Ectodermal cell (in vitro differentiated cells): ENCODE data around the gene ARHGAP4.
A peak's percentile ranks its signal among the peaks of the same experiment; 100 is the strongest.

Experiments
- H3K27ac ChIP-seq: 2 replicates; pipeline ENCODE4 v1.7.0; 2013; ENCODE audit warnings: mild to moderate bottlenecking, low read depth, low read length; ENCODE audit not compliant: insufficient read depth, poor library complexity, severe bottlenecking
- H3K27me3 ChIP-seq: 2 replicates; pipeline ENCODE4 v1.7.0; 2013; ENCODE audit warnings: mild to moderate bottlenecking, low read length; ENCODE audit not compliant: insufficient read depth, control insufficient read depth, poor library complexity, severe bottlenecking
- H3K36me3 ChIP-seq: one replicate; pipeline ENCODE4 v1.7.0; 2013; ENCODE audit warnings: low read length; ENCODE audit not compliant: control insufficient read depth, insufficient read depth
- H3K4me1 ChIP-seq: one replicate; pipeline ENCODE4 v1.7.0; 2013; ENCODE audit warnings: low read length; ENCODE audit not compliant: control insufficient read depth, insufficient read depth
- H3K4me3 ChIP-seq: 2 replicates; pipeline ENCODE4 v1.7.0; 2013; ENCODE audit warnings: low read depth, low read length, control low read depth; ENCODE audit not compliant: insufficient read depth
- H3K9me3 ChIP-seq: 2 replicates; pipeline ENCODE4 v1.7.0; 2013; ENCODE audit warnings: mild to moderate bottlenecking, low read length, moderate library complexity; ENCODE audit not compliant: control insufficient read depth
- WGBS, 2 experiments: methylation state at CpG; one replicate each; pipeline ENCODE4 v1.1.7; 2013; ENCODE audit warnings: missing lambda C conversion rate in 2 of 2; 5-methylcytosine and 5-hydroxymethylcytosine counted together

ARHGAP4 gene

DNA sequence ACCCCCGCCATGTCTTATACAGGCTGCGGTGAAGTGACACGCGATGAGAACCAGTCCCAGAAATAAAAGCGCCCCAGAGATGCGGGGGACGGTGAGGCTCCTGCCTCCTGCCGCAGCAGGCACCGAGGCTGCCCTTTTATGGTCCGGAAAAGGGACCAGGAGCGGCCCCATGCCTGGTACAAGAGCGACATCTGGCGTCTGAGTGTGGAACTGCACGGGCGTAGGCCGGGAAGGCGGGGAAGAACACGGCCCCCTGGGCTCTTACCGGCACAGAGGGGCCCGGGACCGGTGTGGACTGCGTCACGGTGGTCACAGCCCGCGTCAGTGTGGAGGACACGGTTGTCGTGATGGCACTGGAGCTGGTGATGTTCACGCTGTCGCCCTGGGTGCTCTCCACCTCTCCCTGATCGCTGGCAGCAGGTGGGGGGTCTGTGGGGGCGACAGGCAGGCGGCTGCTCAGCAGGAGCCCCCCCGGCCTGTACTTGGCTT, 27.3 kb upstream of the ARHGAP4 start:
- no peak overlapping the region for H3K4me3 ChIP-seq
- H3K27me3 ChIP-seq = no peaks in the 10 kb centered on the region
- H3K27ac ChIP-seq = no peak overlapping the region
- no peaks in the 10 kb centered on the region for H3K4me1 ChIP-seq
- peaks cover 20% of the 10 kb centered on the region for H3K36me3 ChIP-seq
- H3K9me3 ChIP-seq = no peaks in the 10 kb centered on the region
- WGBS, 2 experiments = 34 to 41% methylated on average over 33 of the region's 33 CpGs

DNA sequence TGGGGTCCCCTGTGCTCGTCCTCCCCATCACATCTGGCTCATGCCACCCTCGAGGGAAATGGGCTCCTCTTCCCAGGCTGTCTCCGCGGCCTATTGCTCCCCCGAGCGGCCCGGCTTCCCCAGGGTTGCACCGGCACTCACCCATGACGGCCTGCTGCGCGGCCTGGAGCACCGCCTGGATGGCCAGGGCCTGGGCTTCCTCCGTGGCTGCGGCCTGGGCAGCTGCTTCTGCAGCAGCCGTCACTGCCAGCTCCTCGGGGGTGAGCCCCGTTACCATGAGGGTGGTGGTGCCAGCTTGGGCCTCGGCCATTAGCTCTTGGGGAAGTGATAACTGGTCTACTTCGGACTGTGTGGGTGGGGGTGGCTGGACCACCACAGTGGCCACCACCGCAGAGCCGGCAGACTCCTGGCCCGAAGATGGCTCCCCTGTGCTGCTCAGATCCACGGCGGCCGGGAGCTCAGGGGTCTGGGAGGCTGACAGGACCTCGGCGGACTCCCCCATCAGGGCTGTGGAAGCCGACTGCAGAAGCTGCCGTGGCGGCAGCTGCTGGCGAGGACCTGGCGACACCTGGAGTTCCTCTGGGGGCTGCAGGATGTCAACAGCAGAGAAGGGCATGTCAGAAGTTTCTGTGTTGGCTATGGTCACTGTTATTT, 26.4 kb upstream of the ARHGAP4 start:
- WGBS, 2 experiments = 96% methylated on average over 32 of the region's 32 CpGs
- Histone ChIP-seq H3K27me3 (no peaks in the 10 kb centered on the region), H3K36me3 (peaks cover 20% of the 10 kb centered on the region), H3K4me3 (no peak overlapping the region), H3K27ac (no peak overlapping the region), H3K4me1 (no peaks in the 10 kb centered on the region), H3K9me3 (no peaks in the 10 kb centered on the region)

DNA sequence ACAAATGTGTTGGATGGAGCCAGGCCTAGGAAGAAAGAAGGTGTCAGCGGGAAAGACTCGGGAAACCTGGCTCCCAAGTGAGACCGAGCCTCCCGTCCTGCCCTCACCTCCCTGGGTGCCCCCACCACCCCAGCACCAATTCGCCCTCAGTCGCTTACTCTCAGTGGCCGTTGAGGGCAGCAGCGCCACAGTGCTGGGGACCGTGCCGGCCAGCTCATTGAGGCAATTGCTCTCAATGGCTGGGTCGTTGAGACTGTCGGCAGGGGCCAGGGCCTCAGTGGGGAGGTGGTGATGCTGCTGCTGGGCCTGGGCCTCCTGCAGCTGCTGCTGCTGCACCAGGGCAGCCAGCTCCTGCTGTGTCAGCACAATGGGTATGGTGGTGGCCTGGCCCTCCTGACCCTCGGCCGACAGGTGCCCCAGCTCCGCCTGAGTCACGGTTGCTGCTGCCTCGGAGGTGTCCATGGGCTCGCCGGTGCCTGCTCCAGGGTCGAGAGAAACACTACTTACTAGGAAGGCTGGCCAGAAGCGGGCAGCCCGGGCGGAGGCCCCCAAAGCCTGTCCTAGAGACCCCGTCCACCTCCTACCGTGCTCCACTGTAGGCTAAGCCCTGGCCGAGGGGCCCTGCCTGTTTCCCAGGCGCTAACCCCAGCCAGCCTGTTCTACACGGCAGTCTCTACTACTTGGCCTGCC, 25.8 kb upstream of the ARHGAP4 start:
- H3K9me3 ChIP-seq = no peaks in the 10 kb centered on the region
- H3K4me1 ChIP-seq = no peaks in the 10 kb centered on the region
- H3K27ac ChIP-seq = no peak overlapping the region
- H3K27me3 ChIP-seq = no peaks in the 10 kb centered on the region
- no peak overlapping the region for H3K4me3 ChIP-seq
- peaks cover 19% of the 10 kb centered on the region for H3K36me3 ChIP-seq
- WGBS, 2 experiments = 94 to 95% methylated on average over 28 of the region's 28 CpGs

DNA sequence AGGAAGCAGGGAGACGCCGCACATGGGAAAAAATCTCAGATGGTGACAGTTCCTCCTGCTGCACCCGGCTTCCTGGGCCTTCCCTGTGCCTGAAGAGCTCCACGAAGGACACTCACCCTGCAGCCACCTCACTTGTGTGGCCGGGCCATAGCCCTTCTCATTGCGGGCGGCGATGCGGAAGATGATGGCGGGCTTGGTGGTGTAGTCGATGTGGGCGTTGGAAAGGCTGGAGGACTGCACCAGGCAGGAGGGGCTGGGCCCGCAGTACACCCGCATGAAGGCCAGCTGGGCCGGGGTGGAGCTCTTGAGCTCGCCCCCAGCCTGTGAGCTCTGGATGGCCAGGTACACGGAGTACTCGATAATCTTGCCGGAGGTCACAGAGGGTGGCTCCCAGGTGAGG, 24.1 kb upstream of the ARHGAP4 start:
- WGBS, 2 experiments = 89 to 90% methylated on average over 19 of the region's 19 CpGs
- Histone ChIP-seq H3K4me1 (no peaks in the 10 kb centered on the region), H3K27ac (no peak overlapping the region), H3K36me3 (peaks cover 14% of the 10 kb centered on the region), H3K27me3 (no peaks in the 10 kb centered on the region), H3K9me3 (no peaks in the 10 kb centered on the region), H3K4me3 (no peak overlapping the region)

DNA sequence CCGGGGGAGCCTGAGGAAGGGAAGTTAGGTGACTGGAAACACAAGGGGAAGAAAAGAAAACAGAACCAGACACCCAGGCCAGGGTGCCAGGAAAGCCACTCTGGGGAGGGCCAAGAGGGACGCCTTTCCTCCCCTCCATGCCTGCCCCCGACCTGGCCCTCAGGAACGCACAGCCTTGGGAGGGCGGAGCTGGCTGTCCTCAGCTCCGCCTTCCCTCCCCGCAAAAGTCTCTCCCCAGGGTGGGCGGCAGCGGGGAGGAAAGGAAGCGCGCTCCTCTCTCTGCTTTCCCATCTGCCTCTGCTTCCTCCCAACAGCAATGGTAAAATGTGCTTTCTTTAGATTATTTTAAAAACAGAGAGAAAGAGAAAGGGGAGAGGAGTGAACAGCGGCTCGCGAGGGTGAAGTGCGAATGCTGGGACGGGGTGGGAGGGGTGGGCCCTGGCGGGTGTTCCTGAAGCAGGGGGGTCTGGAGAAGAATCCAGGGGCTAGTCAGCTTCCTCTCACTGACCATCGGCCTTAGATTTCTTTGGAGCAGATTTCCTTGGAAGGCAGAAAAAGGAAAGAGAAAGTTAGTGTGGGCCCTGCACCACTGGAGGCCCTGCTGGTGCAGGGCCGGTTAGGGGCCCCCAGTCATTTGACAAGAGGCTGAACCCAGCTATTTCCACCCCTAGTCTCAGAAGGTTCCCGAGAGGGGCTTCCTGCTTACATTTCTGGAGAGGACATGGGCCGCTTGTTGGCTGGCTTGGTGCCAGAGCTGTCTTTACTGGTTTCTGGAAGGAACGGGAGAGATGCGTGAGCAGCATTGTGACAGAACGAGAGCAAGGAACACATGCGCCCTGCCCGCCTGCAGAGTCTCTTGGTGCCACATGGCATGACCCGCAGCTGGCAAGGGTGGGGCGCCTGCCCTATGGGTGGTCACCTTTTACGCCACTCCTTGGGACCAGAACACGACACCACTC, 23.1 kb upstream of the ARHGAP4 start:
- Histone ChIP-seq H3K27me3 (no peaks in the 10 kb centered on the region), H3K4me3 (no peak overlapping the region), H3K9me3 (no peaks in the 10 kb centered on the region), H3K27ac (peak overlapping the region; percentile 66), H3K4me1 (no peaks in the 10 kb centered on the region), H3K36me3 (peaks cover 14% of the 10 kb centered on the region)
- 71 to 74% methylated on average over 26 to 28 of the region's 30 CpGs for WGBS, 2 experiments

DNA sequence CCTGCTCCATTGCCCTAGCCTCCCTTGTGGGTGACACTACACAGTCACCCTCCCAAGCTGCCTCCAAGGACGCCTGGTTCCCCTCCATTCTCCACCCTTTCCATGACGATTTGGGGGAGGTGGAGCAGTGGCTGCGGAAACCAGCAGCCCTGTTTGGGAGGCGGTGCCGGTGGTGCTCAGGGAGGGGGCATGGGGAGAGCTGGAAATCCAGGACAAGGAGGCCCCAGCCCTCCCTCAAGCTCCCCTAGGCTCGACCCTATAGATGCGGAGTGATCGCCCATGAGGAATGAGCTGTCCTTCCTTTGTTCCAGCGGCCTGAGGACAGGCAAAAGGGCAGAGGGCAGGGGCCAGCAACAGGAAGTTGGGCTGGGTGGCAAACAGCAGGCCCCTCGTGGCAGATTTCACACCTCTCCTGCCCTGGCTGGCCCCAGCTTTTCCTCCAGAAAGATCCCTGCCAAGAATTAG, 22.0 kb upstream of the ARHGAP4 start:
- no peaks in the 10 kb centered on the region for H3K27me3 ChIP-seq
- H3K9me3 ChIP-seq = no peaks in the 10 kb centered on the region
- 27 to 35% methylated on average over 8 to 10 of the region's 10 CpGs for WGBS, 2 experiments
- no peaks in the 10 kb centered on the region for H3K4me1 ChIP-seq
- no peak overlapping the region for H3K4me3 ChIP-seq
- H3K27ac ChIP-seq = peak overlapping the region; percentile 76
- peaks cover 14% of the 10 kb centered on the region for H3K36me3 ChIP-seq

DNA sequence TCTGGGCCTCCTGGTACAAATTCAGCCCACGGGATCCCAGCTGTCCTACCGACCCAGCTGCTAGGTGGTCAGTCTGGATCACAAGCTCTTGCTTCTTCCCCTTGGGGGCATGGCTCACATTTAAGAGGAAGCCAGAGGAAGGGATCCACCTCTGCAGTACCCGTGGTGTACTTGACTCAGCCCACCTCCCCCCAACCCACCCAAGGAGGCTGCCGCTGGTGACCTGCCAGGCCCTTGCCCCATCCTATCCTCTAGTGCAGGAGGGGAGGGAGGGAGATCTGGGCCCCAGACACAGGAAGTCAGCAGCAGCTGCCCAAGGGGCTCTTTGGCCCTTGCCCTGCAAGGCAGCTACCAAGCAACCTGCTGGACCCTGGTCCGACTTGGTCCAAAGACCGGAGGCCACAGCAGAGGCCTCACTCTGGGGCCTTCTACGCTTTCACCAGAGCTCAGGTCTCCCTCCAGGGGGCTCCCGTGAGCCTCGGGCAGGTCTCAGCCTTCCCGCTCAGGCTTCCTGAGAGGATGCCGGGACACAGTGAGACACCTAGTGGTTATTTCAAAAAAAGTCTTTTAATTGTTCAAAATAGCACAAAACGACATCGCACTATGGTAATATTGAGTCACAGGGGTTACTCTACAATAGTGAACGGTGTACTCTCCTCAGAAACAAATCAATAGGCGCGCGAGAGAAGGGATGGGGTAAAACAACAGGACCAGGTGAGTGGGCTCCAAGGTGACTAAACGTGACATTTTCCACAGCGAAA, 21.1 kb upstream of the ARHGAP4 start:
- H3K27ac ChIP-seq = peak overlapping the region; percentile 76
- H3K4me3 ChIP-seq = no peak overlapping the region
- no peaks in the 10 kb centered on the region for H3K4me1 ChIP-seq
- H3K36me3 ChIP-seq = peaks cover 6% of the 10 kb centered on the region
- WGBS, 2 experiments = 46 to 59% methylated on average over 15 to 19 of the region's 19 CpGs
- H3K27me3 ChIP-seq = no peaks in the 10 kb centered on the region
- no peaks in the 10 kb centered on the region for H3K9me3 ChIP-seq

DNA sequence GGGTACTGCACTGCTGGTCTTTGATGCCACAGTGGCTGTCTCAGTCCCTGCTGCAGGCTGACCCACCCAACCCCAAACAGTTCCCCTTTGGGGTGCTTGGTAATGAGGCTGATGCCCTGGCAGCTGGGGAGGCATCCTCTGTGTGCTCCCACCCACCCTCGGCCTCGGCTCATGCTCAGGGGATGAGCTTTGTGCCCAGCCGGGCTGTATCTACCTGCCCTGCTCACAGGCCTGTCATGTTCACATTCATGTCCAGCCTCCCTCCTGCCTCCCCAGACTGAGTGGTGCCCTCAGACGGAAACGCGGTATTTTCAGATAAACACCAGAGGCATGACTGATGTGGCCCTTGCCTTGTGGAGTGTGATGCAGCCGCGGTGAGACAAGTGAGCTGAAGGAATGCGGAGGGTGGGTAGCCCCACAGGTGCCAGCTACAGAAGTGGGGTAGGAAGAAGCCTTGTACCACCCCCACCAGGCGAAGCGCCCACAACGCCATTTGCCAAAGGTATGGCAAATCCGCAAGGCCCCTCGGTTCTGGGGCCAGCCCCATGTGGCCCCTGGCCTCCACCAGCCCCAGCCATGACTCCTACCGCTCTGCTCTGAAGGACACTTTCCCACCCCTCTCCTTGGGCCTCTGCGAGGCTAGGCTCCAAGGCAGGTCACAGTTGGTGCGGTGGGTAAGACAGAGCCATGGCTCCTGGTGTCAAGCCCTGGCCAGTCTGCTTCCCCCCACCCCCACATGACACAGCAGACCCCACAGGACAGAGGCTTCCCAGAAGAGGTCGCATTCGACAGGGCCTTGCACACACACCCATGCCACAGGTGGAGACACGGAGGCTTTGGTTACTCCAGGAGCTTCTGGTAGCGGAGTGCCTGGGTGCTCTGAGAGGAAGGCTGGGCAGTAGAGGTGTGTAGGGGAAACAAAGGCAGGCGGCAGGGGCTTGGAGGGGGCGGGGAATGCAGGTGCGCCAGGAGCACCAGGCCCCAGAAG, 20.2 kb upstream of the ARHGAP4 start:
- H3K4me3 ChIP-seq = no peak overlapping the region
- no peaks in the 10 kb centered on the region for H3K36me3 ChIP-seq
- H3K27me3 ChIP-seq = no peaks in the 10 kb centered on the region
- 95 to 97% methylated on average over 24 of the region's 24 CpGs for WGBS, 2 experiments
- no peak overlapping the region for H3K27ac ChIP-seq
- H3K9me3 ChIP-seq = no peaks in the 10 kb centered on the region
- H3K4me1 ChIP-seq = peaks cover 4% of the 10 kb centered on the region

DNA sequence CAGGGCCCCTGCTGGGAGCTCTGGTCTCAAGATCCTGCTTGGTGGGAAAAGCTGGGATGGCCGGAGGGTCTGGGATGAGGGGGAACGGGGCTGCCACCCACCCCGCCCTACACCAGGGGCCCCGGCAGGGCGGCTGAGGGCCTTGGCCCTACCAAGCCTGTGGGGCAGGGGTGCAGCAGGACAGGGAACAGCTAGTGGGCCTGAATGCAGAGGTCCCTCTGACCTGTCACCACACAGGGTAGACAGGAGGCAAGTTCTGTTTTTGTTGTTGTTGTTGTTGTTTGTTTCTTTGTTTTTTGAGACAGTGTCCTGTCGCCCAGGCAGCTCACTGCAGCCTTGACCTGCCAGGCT, 18.7 kb upstream of the ARHGAP4 start:
- WGBS, 2 experiments = 50 to 65% methylated on average over 6 of the region's 6 CpGs
- Histone ChIP-seq H3K27ac (no peak overlapping the region), H3K4me1 (peaks cover 7% of the 10 kb centered on the region), H3K27me3 (no peaks in the 10 kb centered on the region), H3K36me3 (no peaks in the 10 kb centered on the region), H3K9me3 (no peaks in the 10 kb centered on the region), H3K4me3 (no peak overlapping the region)
